Ureter (tissue), 1 donor: ENCODE results near the gene CEACAM20. TPM values are rescaled to one million over a fixed set of nuclear protein-coding genes. Genes with fewer than 3 reads are reported as not detected.
"Not testable (repeated sequence)": the region's sequence is repeated elsewhere in the genome, so short reads cannot be mapped to it uniquely, and the experiment has no call there.

Source experiments
- DNase-seq: peaks from one replicate; pipeline ENCODE4 v3.0.0-alpha.2; 2020; ENCODE audit warnings: low spot score
- total RNA-seq: library from RNA; stranded (reverse); gene quantifications from one replicate; pipeline ENCODE4 v1.2.4, GENCODE V29; 2023
- donor health status: DM: yes; HTN: yes; CAD: no.

Gene CEACAM20
- not detected for total RNA-seq

- no peak for DNase-seq
Observed at GRCh38 chr19:44529536-44529935, at the start of gene CEACAM20. Gene CEACAM20 (minus strand): TSS chr19:44529675. CDS start chr19:44529509, 166 bp downstream.

GRCh38 chr19:44577566-44577874 is 48.0 kb upstream of the CEACAM20 start:
- DNase-seq: no peak

GRCh38 chr19:44576843-44577565 is 47.5 kb upstream of the CEACAM20 start:
- peak; percentile 37 for DNase-seq

- peak; percentile 12 for DNase-seq
Observed at GRCh38 chr19:44575116-44575700, 45.7 kb upstream of the CEACAM20 start.

GRCh38 chr19:44574186-44574950 is 44.9 kb upstream of the CEACAM20 start:
- peak; percentile 10 for DNase-seq

- DNase-seq: no peak
Observed at GRCh38 chr19:44573627-44574026, 44.2 kb upstream of the CEACAM20 start.

GRCh38 chr19:44573183-44573582 is 43.7 kb upstream of the CEACAM20 start:
- no peak for DNase-seq

GRCh38 chr19:44572581-44572900 is 43.1 kb upstream of the CEACAM20 start:
- no peak for DNase-seq

GRCh38 chr19:44571830-44572580 is 42.5 kb upstream of the CEACAM20 start:
- DNase-seq: peak; percentile 20

- DNase-seq: peak; percentile 70
Observed at GRCh38 chr19:44570984-44571684, 41.7 kb upstream of the CEACAM20 start.

- no peak for DNase-seq
Observed at GRCh38 chr19:44570603-44570983, 41.1 kb upstream of the CEACAM20 start.

GRCh38 chr19:44567745-44568144 is 38.3 kb upstream of the CEACAM20 start:
- DNase-seq: no peak

- DNase-seq: no peak
Observed at GRCh38 chr19:44566984-44567383, 37.5 kb upstream of the CEACAM20 start.

- not testable (repeated sequence) for DNase-seq
Observed at GRCh38 chr19:44563086-44563655, 33.7 kb upstream of the CEACAM20 start.

- no peak for DNase-seq
Observed at GRCh38 chr19:44557933-44558332, 28.5 kb upstream of the CEACAM20 start.

GRCh38 chr19:44554641-44555246 is 25.3 kb upstream of the CEACAM20 start:
- no peak for DNase-seq

- no peak for DNase-seq
Observed at GRCh38 chr19:44553478-44554171, 24.1 kb upstream of the CEACAM20 start.

- no peak for DNase-seq
Observed at GRCh38 chr19:44552324-44552723, 22.8 kb upstream of the CEACAM20 start.

- no peak for DNase-seq
Observed at GRCh38 chr19:44551850-44552249, 22.4 kb upstream of the CEACAM20 start.

GRCh38 chr19:44550976-44551375 is 21.5 kb upstream of the CEACAM20 start:
- DNase-seq: not testable (repeated sequence)
